ENCODE data around the gene TNFRSF12A. TPM values are rescaled to one million over a fixed set of nuclear protein-coding genes. Genes with fewer than 3 reads are reported as not detected.

Gene TNFRSF12A
- total and polyA plus RNA-seq, 2 of the 13 experiments (the other 11 are each of a cell fraction or from before 2014, with no cell fraction given), result 61.9 to 66.0 TPM

DNA sequence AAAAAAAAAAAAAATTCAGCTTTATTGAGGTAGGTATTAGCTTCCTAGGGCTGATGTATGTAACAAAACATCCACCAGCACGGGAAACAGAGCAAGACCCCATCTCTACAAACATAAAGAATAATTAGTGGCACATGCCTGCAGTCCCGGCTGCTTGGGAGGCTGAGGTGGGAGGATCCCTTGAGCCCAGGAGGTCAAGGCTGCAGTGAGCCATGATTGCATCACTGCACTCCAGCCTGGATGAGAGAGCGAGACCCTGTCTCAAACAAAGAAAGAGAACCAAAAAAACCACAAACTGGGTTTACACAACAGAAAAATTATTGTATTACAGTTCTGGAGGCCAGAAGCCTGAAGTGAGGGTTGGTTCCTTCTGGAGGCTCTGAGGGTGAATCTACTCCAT lies 22.2 kb downstream of the TNFRSF12A start:
- ATAC-seq, result no peak
- no peak overlapping the region for H3K27ac ChIP-seq (ENCODE audit: extremely low read length, insufficient read depth, low read length)
- peaks cover 40% of the 10 kb centered on the region for H3K4me1 ChIP-seq (ENCODE audit: insufficient read depth, low read length)
- POLR2A ChIA-PET, result interaction anchor here (0.6 to 2.0 kb wide), 4 partner anchors 13 to 46 kb away, joined by 3 to 6 read pairs (median 6); partner anchors contain the start of gene TNFRSF12A
- no peak overlapping the region for H3K4me2 ChIP-seq (ENCODE audit: low read depth, low read length)
- no peak for DNase-seq (ENCODE audit: low spot score)
- WGBS (ENCODE audit: low lambda C conversion rate), result 9% methylated on average over 3 of the region's 3 CpGs
- peaks cover 12 to 70% of the 10 kb centered on the region in 2 experiments; a peak in 4 of 5 replicates for H3K27me3 ChIP-seq (ENCODE audit: control insufficient read depth in 1 of 2, insufficient read depth in 2 of 2, low read length in 2 of 2)
- CTCF ChIA-PET (ENCODE audit: low intra/inter-chr PET ratio, low total read pairs), result no interaction called here
- no peaks in the 10 kb centered on the region for H3K9me3 ChIP-seq (ENCODE audit: low read length)
- H3K9ac ChIP-seq (ENCODE audit: insufficient read depth, low read depth, low read length), result no peak overlapping the region
- no peak for FAIRE-seq
- H4K20me1 ChIP-seq (ENCODE audit: insufficient read depth, low read length), result no peaks in the 10 kb centered on the region
- in situ Hi-C loops (cut with HindIII; ENCODE audit: extremely low pct_ligation_motif_present, low pct_unique_long_range_greater_than_20kb), result no loop called here
- H2AFZ ChIP-seq (ENCODE audit: low read length), result no peak overlapping the region
- BruUV-seq (replicated peaks), result no TSS peak
- H3K4me3 ChIP-seq (replicated peaks in 1 of 3; ENCODE audit: insufficient read depth in 1 of 3, low read depth in 2 of 3, low read length in 3 of 3), result no peak overlapping the region
- intact Hi-C loops (cut with micrococcal nuclease; ENCODE audit: unreplicated experiment), result no loop called here
- no peaks in the 10 kb centered on the region for H3K36me3 ChIP-seq (replicated peaks in 1 of 2; ENCODE audit: control insufficient read depth in 1 of 2, insufficient read depth in 2 of 2, low read length in 2 of 2)
- H3K79me2 ChIP-seq (ENCODE audit: insufficient read depth, low read length), result no peaks in the 10 kb centered on the region
- TF ChIP-seq CREB1 (IDR thresholded peaks at IDR 0.05) (no peak), CREB1 (CRISPR knock-in tag; IDR thresholded peaks at IDR 0.05) (no peak), MTA1 (CRISPR knock-in tag; IDR thresholded peaks at IDR 0.05; ENCODE audit: borderline replicate concordance) (no peak), NR2F6 (IDR thresholded peaks at IDR 0.05) (no peak), NR2F6 (CRISPR knock-in tag; IDR thresholded peaks at IDR 0.05) (0 out of 2 replicates have a peak, but pooled peaks have one; percentile 36), ZNF260 (CRISPR knock-in tag; IDR thresholded peaks at IDR 0.05; ENCODE audit: borderline replicate concordance, low read depth) (no peak), EHMT2 (IDR thresholded peaks at IDR 0.05; ENCODE audit: borderline replicate concordance, low read depth, low read length) (no peak), ZNF382 (CRISPR knock-in tag; IDR thresholded peaks at IDR 0.05; ENCODE audit: borderline replicate concordance) (no peak), SP5 (CRISPR knock-in tag; IDR thresholded peaks at IDR 0.05; ENCODE audit: borderline replicate concordance, low read depth) (0 out of 2 replicates have a peak, but pooled peaks have one; percentile 12), CEBPG (CRISPR knock-in tag; IDR thresholded peaks at IDR 0.05) (peak; percentile 82), NR2F2 (IDR thresholded peaks at IDR 0.05; ENCODE audit: borderline replicate concordance, low read depth) (no peak), ATF3 (CRISPR knock-in tag; IDR thresholded peaks at IDR 0.05) (peak; percentile 69; the same call in 1 of the 2 replicates), ZNF263 (CRISPR knock-in tag; IDR thresholded peaks at IDR 0.05) (no peak), CEBPB (IDR thresholded peaks at IDR 0.05; ENCODE audit: borderline replicate concordance, low read depth, low read length) (0 out of 2 replicates have a peak, but pooled peaks have one; percentile 7), FOSL1 (CRISPR knock-in tag; IDR thresholded peaks at IDR 0.05; ENCODE audit: borderline replicate concordance) (no peak)
- TF ChIP-seq, protein P1, sequence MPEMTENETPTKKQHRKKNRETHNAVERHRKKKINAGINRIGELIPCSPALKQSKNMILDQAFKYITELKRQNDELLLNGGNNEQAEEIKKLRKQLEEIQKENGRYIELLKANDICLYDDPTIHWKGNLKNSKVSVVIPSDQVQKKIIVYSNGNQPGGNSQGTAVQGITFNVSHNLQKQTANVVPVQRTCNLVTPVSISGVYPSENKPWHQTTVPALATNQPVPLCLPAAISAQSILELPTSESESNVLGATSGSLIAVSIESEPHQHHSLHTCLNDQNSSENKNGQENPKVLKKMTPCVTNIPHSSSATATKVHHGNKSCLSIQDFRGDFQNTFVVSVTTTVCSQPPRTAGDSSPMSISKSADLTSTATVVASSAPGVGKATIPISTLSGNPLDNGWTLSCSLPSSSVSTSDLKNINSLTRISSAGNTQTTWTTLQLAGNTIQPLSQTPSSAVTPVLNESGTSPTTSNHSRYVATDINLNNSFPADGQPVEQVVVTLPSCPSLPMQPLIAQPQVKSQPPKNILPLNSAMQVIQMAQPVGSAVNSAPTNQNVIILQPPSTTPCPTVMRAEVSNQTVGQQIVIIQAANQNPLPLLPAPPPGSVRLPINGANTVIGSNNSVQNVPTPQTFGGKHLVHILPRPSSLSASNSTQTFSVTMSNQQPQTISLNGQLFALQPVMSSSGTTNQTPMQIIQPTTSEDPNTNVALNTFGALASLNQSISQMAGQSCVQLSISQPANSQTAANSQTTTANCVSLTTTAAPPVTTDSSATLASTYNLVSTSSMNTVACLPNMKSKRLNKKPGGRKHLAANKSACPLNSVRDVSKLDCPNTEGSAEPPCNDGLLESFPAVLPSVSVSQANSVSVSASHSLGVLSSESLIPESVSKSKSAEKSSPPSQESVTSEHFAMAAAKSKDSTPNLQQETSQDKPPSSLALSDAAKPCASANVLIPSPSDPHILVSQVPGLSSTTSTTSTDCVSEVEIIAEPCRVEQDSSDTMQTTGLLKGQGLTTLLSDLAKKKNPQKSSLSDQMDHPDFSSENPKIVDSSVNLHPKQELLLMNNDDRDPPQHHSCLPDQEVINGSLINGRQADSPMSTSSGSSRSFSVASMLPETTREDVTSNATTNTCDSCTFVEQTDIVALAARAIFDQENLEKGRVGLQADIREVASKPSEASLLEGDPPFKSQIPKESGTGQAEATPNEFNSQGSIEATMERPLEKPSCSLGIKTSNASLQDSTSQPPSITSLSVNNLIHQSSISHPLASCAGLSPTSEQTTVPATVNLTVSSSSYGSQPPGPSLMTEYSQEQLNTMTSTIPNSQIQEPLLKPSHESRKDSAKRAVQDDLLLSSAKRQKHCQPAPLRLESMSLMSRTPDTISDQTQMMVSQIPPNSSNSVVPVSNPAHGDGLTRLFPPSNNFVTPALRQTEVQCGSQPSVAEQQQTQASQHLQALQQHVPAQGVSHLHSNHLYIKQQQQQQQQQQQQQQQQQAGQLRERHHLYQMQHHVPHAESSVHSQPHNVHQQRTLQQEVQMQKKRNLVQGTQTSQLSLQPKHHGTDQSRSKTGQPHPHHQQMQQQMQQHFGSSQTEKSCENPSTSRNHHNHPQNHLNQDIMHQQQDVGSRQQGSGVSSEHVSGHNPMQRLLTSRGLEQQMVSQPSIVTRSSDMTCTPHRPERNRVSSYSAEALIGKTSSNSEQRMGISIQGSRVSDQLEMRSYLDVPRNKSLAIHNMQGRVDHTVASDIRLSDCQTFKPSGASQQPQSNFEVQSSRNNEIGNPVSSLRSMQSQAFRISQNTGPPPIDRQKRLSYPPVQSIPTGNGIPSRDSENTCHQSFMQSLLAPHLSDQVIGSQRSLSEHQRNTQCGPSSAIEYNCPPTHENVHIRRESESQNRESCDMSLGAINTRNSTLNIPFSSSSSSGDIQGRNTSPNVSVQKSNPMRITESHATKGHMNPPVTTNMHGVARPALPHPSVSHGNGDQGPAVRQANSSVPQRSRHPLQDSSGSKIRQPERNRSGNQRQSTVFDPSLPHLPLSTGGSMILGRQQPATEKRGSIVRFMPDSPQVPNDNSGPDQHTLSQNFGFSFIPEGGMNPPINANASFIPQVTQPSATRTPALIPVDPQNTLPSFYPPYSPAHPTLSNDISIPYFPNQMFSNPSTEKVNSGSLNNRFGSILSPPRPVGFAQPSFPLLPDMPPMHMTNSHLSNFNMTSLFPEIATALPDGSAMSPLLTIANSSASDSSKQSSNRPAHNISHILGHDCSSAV (CRISPR knock-in tag; IDR thresholded peaks at IDR 0.05; ENCODE audit: borderline replicate concordance), result no peak

Measured in HepG2 (cell line).